Adrenal gland (tissue), 5 donors: ENCODE measurements around the gene MAD1L1.

Experiments
- POLR2A ChIP-seq, 2 donors: fragments of 450-650 bp; IDR thresholded peaks; one replicate each; pipeline ENCODE4 v1.6.1; 2017; ENCODE audit warnings: antibody characterized with exemption in 2 of 2, mild to moderate bottlenecking in 2 of 2, moderate library complexity in 1 of 2
- TF ChIP-seq, protein P1 (sequence below), 6 experiments: fragments of 450-650 bp in 4 of 6; fragments of 200-600 bp in 2 of 6; sonication (generic) in 1 of 6; IDR thresholded peaks; 1 replicate in 5 of 6; 2 replicates in 1 of 6; pipeline versions ENCODE4 v1.5.1 to v1.8.0; 2016 to 2021; ENCODE audit warnings: antibody characterized with exemption in 6 of 6, mild to moderate bottlenecking in 2 of 6, moderate library complexity in 1 of 6
- donor health status: DM: no; HTN: no; CAD: no.

- TF ChIP-seq, protein P1, sequence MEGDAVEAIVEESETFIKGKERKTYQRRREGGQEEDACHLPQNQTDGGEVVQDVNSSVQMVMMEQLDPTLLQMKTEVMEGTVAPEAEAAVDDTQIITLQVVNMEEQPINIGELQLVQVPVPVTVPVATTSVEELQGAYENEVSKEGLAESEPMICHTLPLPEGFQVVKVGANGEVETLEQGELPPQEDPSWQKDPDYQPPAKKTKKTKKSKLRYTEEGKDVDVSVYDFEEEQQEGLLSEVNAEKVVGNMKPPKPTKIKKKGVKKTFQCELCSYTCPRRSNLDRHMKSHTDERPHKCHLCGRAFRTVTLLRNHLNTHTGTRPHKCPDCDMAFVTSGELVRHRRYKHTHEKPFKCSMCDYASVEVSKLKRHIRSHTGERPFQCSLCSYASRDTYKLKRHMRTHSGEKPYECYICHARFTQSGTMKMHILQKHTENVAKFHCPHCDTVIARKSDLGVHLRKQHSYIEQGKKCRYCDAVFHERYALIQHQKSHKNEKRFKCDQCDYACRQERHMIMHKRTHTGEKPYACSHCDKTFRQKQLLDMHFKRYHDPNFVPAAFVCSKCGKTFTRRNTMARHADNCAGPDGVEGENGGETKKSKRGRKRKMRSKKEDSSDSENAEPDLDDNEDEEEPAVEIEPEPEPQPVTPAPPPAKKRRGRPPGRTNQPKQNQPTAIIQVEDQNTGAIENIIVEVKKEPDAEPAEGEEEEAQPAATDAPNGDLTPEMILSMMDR (IDR thresholded peaks at IDR 0.05) = no peak
- no peak for TF ChIP-seq POLR2A (IDR thresholded peaks at IDR 0.05)
Measured at GRCh38 chr7:2115760-2116447, 116.8 kb downstream of the MAD1L1 start.
